Measurements from ENCODE around the gene PCAT7.
A peak's percentile ranks its signal among the peaks of the same experiment; 100 is the strongest.

The PCAT7 gene

GRCh38 chr9:94577571-94577970, 22.7 kb downstream of the PCAT7 start:
- DNase-seq: no peak
- Histone ChIP-seq H3K18ac (ENCODE audit: low read length) (no peak overlapping the region), H4K91ac (ENCODE audit: low read depth, low read length) (no peak overlapping the region), H3K9ac (ENCODE audit: low read length) (no peak overlapping the region), H3K36me3 (ENCODE audit: control insufficient read depth in 1 of 2, insufficient read depth in 2 of 2, low read length in 2 of 2) (no peaks in the 10 kb centered on the region), H3K4me3 (ENCODE audit: low read depth, low read length) (no peak overlapping the region), H3K14ac (ENCODE audit: low read length) (no peak overlapping the region), H2BK12ac (ENCODE audit: low read length) (no peak overlapping the region), H2AK5ac (ENCODE audit: low read length) (no peak overlapping the region), H3K79me2 (ENCODE audit: control insufficient read depth, insufficient read depth, low read length, poor library complexity) (no peaks in the 10 kb centered on the region), H4K8ac (ENCODE audit: low read depth, low read length) (no peak overlapping the region), H3K23ac (ENCODE audit: low read length) (no peak overlapping the region), H2BK5ac (ENCODE audit: low read depth, low read length, poor library complexity) (no peak overlapping the region), H3K4me2 (ENCODE audit: low read length) (no peak overlapping the region), H2BK120ac (ENCODE audit: insufficient read depth, low read length, poor library complexity) (no peak overlapping the region), H2AFZ (ENCODE audit: insufficient read depth, low read length, poor library complexity) (no peak overlapping the region), H3K27ac (ENCODE audit: low read depth, low read length) (no peak overlapping the region), H3K9me3 (ENCODE audit: insufficient read depth, low read depth, low read length) (no peaks in the 10 kb centered on the region), H4K12ac (ENCODE audit: low read depth, low read length) (no peak overlapping the region), H3K27me3 (ENCODE audit: insufficient read depth, low read length) (no peaks in the 10 kb centered on the region), H3K79me1 (ENCODE audit: low read length) (no peaks in the 10 kb centered on the region), H3K4me1 (ENCODE audit: control insufficient read depth in 1 of 2, insufficient read depth in 2 of 2, low read length in 2 of 2) (no peaks in the 10 kb centered on the region), H3K4ac (ENCODE audit: low read depth, low read length) (no peak overlapping the region)
- no CpG with 5 or more reads among the region's 2 CpGs for WGBS (ENCODE audit: extremely low coverage, insufficient coverage, insufficient read length)

GRCh38 chr9:94581728-94582127, 26.8 kb downstream of the PCAT7 start:
- Histone ChIP-seq H3K4me3 (ENCODE audit: low read depth, low read length) (no peak overlapping the region), H2BK5ac (ENCODE audit: low read depth, low read length, poor library complexity) (no peak overlapping the region), H3K9me3 (ENCODE audit: insufficient read depth, low read depth, low read length) (no peaks in the 10 kb centered on the region), H3K4me1 (ENCODE audit: control insufficient read depth in 1 of 2, insufficient read depth in 2 of 2, low read length in 2 of 2) (peaks cover 0 to 1% of the 10 kb centered on the region in 2 experiments), H3K36me3 (ENCODE audit: control insufficient read depth in 1 of 2, insufficient read depth in 2 of 2, low read length in 2 of 2) (no peaks in the 10 kb centered on the region), H3K4ac (ENCODE audit: low read depth, low read length) (no peak overlapping the region), H3K79me1 (ENCODE audit: low read length) (no peaks in the 10 kb centered on the region), H3K23ac (ENCODE audit: low read length) (no peak overlapping the region), H2BK120ac (ENCODE audit: insufficient read depth, low read length, poor library complexity) (no peak overlapping the region), H2BK12ac (ENCODE audit: low read length) (no peak overlapping the region), H3K14ac (ENCODE audit: low read length) (no peak overlapping the region), H3K27me3 (ENCODE audit: insufficient read depth, low read length) (no peaks in the 10 kb centered on the region), H3K18ac (ENCODE audit: low read length) (no peak overlapping the region), H2AK5ac (ENCODE audit: low read length) (no peak overlapping the region), H3K79me2 (ENCODE audit: control insufficient read depth, insufficient read depth, low read length, poor library complexity) (no peaks in the 10 kb centered on the region), H2AFZ (ENCODE audit: insufficient read depth, low read length, poor library complexity) (no peak overlapping the region), H3K4me2 (ENCODE audit: low read length) (no peak overlapping the region), H4K8ac (ENCODE audit: low read depth, low read length) (no peak overlapping the region), H3K27ac (ENCODE audit: low read depth, low read length) (no peak overlapping the region), H4K12ac (ENCODE audit: low read depth, low read length) (no peak overlapping the region), H4K91ac (ENCODE audit: low read depth, low read length) (no peak overlapping the region), H3K9ac (ENCODE audit: low read length) (no peak overlapping the region)
- no CpG with 5 or more reads among the region's 5 CpGs for WGBS (ENCODE audit: extremely low coverage, insufficient coverage, insufficient read length)
- DNase-seq: no peak

GRCh38 chr9:94584555-94584954, 29.7 kb downstream of the PCAT7 start:
- H3K18ac ChIP-seq (ENCODE audit: low read length): no peak overlapping the region
- H4K91ac ChIP-seq (ENCODE audit: low read depth, low read length): no peak overlapping the region
- no peaks in the 10 kb centered on the region for H3K27me3 ChIP-seq (ENCODE audit: insufficient read depth, low read length)
- H3K4me1 ChIP-seq (ENCODE audit: control insufficient read depth in 1 of 2, insufficient read depth in 2 of 2, low read length in 2 of 2): peaks cover 0 to 2% of the 10 kb centered on the region in 2 experiments
- H2AK5ac ChIP-seq (ENCODE audit: low read length): no peak overlapping the region
- H3K79me2 ChIP-seq (ENCODE audit: control insufficient read depth, insufficient read depth, low read length, poor library complexity): no peaks in the 10 kb centered on the region
- no peak overlapping the region for H2AFZ ChIP-seq (ENCODE audit: insufficient read depth, low read length, poor library complexity)
- no peak overlapping the region for H4K12ac ChIP-seq (ENCODE audit: low read depth, low read length)
- H2BK5ac ChIP-seq (ENCODE audit: low read depth, low read length, poor library complexity): no peak overlapping the region
- no peaks in the 10 kb centered on the region for H3K79me1 ChIP-seq (ENCODE audit: low read length)
- H3K4ac ChIP-seq (ENCODE audit: low read depth, low read length): no peak overlapping the region
- no peak for DNase-seq
- H3K9me3 ChIP-seq (ENCODE audit: insufficient read depth, low read depth, low read length): no peaks in the 10 kb centered on the region
- no peak overlapping the region for H2BK120ac ChIP-seq (ENCODE audit: insufficient read depth, low read length, poor library complexity)
- H3K36me3 ChIP-seq (ENCODE audit: control insufficient read depth in 1 of 2, insufficient read depth in 2 of 2, low read length in 2 of 2): no peaks in the 10 kb centered on the region
- no peak overlapping the region for H4K8ac ChIP-seq (ENCODE audit: low read depth, low read length)
- no CpG with 5 or more reads among the region's 6 CpGs for WGBS (ENCODE audit: extremely low coverage, insufficient coverage, insufficient read length)
- no peak overlapping the region for H3K14ac ChIP-seq (ENCODE audit: low read length)
- H3K4me3 ChIP-seq (ENCODE audit: low read depth, low read length): no peak overlapping the region
- H3K23ac ChIP-seq (ENCODE audit: low read length): no peak overlapping the region
- H2BK12ac ChIP-seq (ENCODE audit: low read length): no peak overlapping the region
- H3K9ac ChIP-seq (ENCODE audit: low read length): no peak overlapping the region
- H3K27ac ChIP-seq (ENCODE audit: low read depth, low read length): no peak overlapping the region
- no peak overlapping the region for H3K4me2 ChIP-seq (ENCODE audit: low read length)

DNA sequence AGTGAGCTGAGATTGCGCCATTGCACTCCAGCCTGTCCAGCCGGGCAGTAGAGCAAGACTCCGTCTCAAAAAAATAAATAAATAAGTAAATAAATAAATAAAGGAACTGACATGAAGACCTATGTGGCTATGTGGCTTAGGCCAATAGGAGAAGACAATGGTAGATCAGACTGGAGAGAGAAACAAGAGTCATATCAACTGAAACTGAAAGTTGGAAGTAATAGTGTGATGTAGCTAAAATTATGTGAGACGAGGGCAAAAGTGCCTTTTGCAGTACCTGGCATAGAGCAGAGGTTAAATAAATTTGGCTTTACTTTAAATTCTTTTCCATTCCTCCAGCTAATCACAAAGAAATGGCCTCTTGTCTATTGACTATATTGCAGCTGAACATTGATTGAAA, 31.4 kb downstream of the PCAT7 start:
- Histone ChIP-seq H2BK5ac (ENCODE audit: low read depth, low read length, poor library complexity) (no peak overlapping the region), H3K14ac (ENCODE audit: low read length) (no peak overlapping the region), H2AFZ (ENCODE audit: insufficient read depth, low read length, poor library complexity) (no peak overlapping the region), H3K27me3 (ENCODE audit: insufficient read depth, low read length) (no peaks in the 10 kb centered on the region), H3K18ac (ENCODE audit: low read length) (no peak overlapping the region), H3K79me2 (ENCODE audit: control insufficient read depth, insufficient read depth, low read length, poor library complexity) (no peaks in the 10 kb centered on the region), H3K79me1 (ENCODE audit: low read length) (no peaks in the 10 kb centered on the region), H3K9ac (ENCODE audit: low read length) (no peak overlapping the region), H4K8ac (ENCODE audit: low read depth, low read length) (no peak overlapping the region), H2AK5ac (ENCODE audit: low read length) (no peak overlapping the region), H4K91ac (ENCODE audit: low read depth, low read length) (no peak overlapping the region), H3K4me2 (ENCODE audit: low read length) (no peak overlapping the region), H3K4me3 (ENCODE audit: low read depth, low read length) (no peak overlapping the region), H3K23ac (ENCODE audit: low read length) (no peak overlapping the region), H2BK12ac (ENCODE audit: low read length) (no peak overlapping the region), H3K4ac (ENCODE audit: low read depth, low read length) (no peak overlapping the region), H4K12ac (ENCODE audit: low read depth, low read length) (no peak overlapping the region), H3K36me3 (ENCODE audit: control insufficient read depth in 1 of 2, insufficient read depth in 2 of 2, low read length in 2 of 2) (no peaks in the 10 kb centered on the region), H3K27ac (ENCODE audit: low read depth, low read length) (no peak overlapping the region), H3K9me3 (ENCODE audit: insufficient read depth, low read depth, low read length) (no peaks in the 10 kb centered on the region), H3K4me1 (ENCODE audit: control insufficient read depth in 1 of 2, insufficient read depth in 2 of 2, low read length in 2 of 2) (peaks cover 0 to 2% of the 10 kb centered on the region in 2 experiments), H2BK120ac (ENCODE audit: insufficient read depth, low read length, poor library complexity) (no peak overlapping the region)
- no CpG with 5 or more reads among the region's 4 CpGs for WGBS (ENCODE audit: extremely low coverage, insufficient coverage, insufficient read length)
- DNase-seq: peak in 1 of 2 donors; percentile 12
